ENCODE measurements around the gene BTBD10.

BTBD10 gene

DNA sequence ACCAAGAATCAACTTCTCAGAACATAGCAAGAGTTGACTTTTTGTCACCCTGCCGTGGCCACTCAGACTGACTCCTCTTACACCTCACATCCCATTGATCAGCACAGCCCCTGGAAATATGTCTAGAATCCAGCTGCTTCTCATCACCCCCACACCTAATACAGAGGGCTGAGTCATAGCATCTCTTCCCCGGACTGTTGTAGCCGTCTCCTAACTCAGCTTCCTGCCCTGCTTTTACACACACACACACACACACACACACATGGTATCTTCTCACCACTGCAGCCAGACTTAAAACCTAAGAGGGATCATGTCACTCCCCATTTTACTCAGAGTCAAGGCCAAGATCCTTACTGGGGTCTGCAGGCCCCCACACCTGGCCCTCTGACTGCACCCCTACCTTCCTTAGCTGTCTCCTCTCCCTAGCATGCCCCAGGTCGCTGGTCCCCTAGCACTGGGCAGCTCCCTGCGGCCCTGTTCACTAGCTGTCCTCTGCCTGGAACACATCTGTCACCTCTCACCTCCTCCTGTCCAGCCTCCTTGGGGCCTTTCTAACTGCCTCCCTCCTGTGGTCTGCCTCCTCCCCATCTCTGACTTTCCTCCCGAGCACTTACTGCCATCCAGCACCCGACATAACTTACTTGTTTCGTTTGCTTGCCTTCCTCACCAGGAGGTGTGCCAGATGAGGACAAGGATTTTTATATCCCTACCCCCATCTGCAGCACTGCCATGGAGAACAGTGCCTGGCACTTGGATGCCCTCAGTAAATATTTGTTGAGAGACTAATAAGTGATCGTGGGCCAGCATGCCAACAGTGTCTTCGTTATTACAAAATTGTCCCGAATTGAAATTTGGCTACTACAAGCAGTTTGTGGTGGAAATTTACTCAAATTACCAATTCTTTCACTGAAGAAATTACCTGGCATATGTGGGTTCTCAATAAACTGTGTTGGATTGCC lies 123.5 kb downstream of the BTBD10 start:
- DNase-seq (ENCODE audit: low read depth, low spot score): peak; percentile 44

DNA sequence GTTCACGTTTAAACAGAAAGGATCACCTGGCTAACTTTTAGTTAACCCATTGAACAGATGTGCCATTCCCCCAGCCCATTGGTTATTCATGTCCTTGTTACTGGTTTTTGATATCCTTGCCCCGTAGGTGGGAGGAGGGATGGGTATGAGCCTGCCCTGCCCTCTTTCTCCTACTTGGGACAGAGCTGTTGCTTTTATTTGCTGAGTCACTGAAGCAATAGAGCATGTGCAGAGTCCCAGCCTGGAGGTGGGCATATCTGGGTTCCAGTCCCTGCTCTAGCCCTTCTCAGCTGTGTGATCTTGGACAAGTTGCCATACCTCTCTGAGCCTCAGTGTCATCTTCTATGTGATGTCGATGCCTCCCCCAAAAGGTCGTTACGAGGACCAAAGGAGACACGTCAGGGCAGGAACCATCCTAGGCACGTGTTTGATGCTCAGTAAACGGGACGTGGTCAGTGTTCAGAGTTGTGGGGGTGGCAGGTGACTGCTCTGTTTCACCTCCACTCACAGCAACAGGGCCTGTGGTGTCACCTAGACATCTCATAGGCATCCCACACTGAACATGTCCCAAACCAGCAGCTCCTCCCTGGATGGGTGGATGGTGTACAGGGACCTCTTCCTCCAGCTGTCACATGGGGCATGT lies 124.5 kb downstream of the BTBD10 start:
- DNase-seq (ENCODE audit: low read depth, low spot score): no peak

DNA sequence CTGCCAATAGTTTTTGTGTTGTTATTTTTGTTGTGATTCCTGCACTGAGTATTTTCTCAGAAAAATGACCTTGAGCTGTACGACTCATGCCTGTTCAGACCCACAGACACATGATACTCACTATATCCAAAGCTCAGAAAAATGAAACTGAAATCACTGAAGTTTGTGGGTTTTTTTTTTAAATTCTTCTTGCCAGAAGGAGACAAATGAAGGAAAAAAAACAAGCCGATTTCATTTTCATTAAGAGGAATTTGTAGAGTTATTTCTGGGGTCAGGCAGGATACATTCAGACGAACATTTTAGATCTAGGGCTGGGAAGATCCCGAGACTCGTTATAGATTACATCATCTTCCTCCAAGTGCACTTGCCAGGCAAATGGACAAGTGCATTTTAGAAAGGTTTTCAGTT lies 125.0 kb downstream of the BTBD10 start:
- peak; percentile 24 for DNase-seq (ENCODE audit: low read depth, low spot score)

Data from smooth muscle cell of the brain vasculature (primary cell).